Left lung (tissue), 10 donors: ENCODE data around the gene SLC39A12. TPM values are rescaled to one million over a fixed set of nuclear protein-coding genes. Genes with fewer than 3 reads are reported as not detected.

Experiments used
- ATAC-seq: fragments of 200-7000 bp; cut with Tn5 transposase; one replicate; pipeline ENCODE4 v1.9.1; 2020; ENCODE audit warnings: moderate library complexity
- DNase-seq, 4 donors: peaks; one replicate each; pipeline ENCODE4 v3.0.0-alpha.2; 2013 to 2020
- H3K27ac ChIP-seq, 2 donors: fragments of 200-600 bp; sonication (generic) in 1 of 2; one replicate each; pipeline versions ENCODE4 v1.5.0 to v1.8.0; 2020 to 2021
- H3K27me3 ChIP-seq, 2 donors: fragments of 200-600 bp; sonication (generic) in 1 of 2; one replicate each; pipeline versions ENCODE4 v1.5.0 to v1.8.0; 2020 to 2021
- H3K36me3 ChIP-seq, 2 donors: fragments of 200-600 bp; sonication (generic) in 1 of 2; one replicate each; pipeline versions ENCODE4 v1.5.0 to v1.8.0; 2020 to 2021
- H3K4me1 ChIP-seq, 2 donors: fragments of 200-600 bp; one replicate each; pipeline ENCODE4 v1.8.0; 2021
- H3K4me3 ChIP-seq, 2 donors: fragments of 200-600 bp; sonication (generic) in 1 of 2; one replicate each; pipeline versions ENCODE4 v1.5.0 to v1.8.0; 2020 to 2021; ENCODE audit warnings: mild to moderate bottlenecking in 1 of 2
- H3K9me3 ChIP-seq, 2 donors: fragments of 200-600 bp; sonication (generic) in 1 of 2; one replicate each; pipeline versions ENCODE4 v1.5.0 to v1.8.0; 2020 to 2021
- CTCF ChIP-seq, 2 donors: fragments of 200-600 bp; sonication (generic) in 1 of 2; IDR thresholded peaks; one replicate each; pipeline versions ENCODE4 v1.5.0 to v1.8.0; 2021; ENCODE audit warnings: antibody characterized with exemption in 2 of 2
- intact Hi-C, 2 donors: fragments of 100-400 bp; cut with DNase I; formaldehyde crosslinking; loops; one replicate each; pipeline versions ENCODE4 v1.11.2 to v1.14.2; 2022
- polyA plus RNA-seq, 6 donors: library from polyadenylated mRNA; unstranded; fragments of 120-200 nt; gene quantifications; one replicate each; pipeline ENCODE4 v1.2.1, GENCODE V29; 2013; ENCODE audit not compliant: insufficient read length in 6 of 6
- total RNA-seq, 2 donors: library from RNA; stranded (reverse); fragmentation: NEBNext Ultra II Directional; extraction: Animal tissue kit (Norgen Biotek cat#: 25700); gene quantifications; one replicate each; pipeline ENCODE4 v1.2.1, GENCODE V29; 2021
- donor health status: DM: no; HTN: yes; CAD: no.
- donor health status: DM: no; HTN: no; CAD: no.

Gene SLC39A12
- total and polyA plus RNA-seq, 8 donors = 0.07 to 0.31 (median 0.13) TPM; not detected in 3

GRCh38 chr10:17993361-17993760, 41.6 kb downstream of the SLC39A12 start:
- Histone ChIP-seq H3K36me3 (no peaks in the 10 kb centered on the region), H3K4me1 (no peaks in the 10 kb centered on the region), H3K4me3 (no peak overlapping the region), H3K9me3 (no peaks in the 10 kb centered on the region), H3K27me3 (no peaks in the 10 kb centered on the region), H3K27ac (no peak overlapping the region)
- intact Hi-C loops = no loop called here
- DNase-seq = no peak
- ATAC-seq = no peak
- no peak for TF ChIP-seq CTCF (IDR thresholded peaks at IDR 0.05)

- Histone ChIP-seq H3K4me1 (no peaks in the 10 kb centered on the region), H3K27me3 (no peaks in the 10 kb centered on the region), H3K36me3 (no peaks in the 10 kb centered on the region), H3K27ac (no peak overlapping the region), H3K4me3 (no peak overlapping the region), H3K9me3 (no peaks in the 10 kb centered on the region)
- no peak for DNase-seq
- TF ChIP-seq CTCF (IDR thresholded peaks at IDR 0.05) = no peak
- intact Hi-C loops = no loop called here
- no peak for ATAC-seq
These were observed 48.9 kb downstream of the SLC39A12 start for GRCh38 chr10:18000601-18001000.

GRCh38 chr10:18005445-18005780, 53.7 kb downstream of the SLC39A12 start:
- ATAC-seq = no peak
- no peak overlapping the region for H3K4me3 ChIP-seq
- H3K4me1 ChIP-seq = no peaks in the 10 kb centered on the region
- H3K9me3 ChIP-seq = no peaks in the 10 kb centered on the region
- no peaks in the 10 kb centered on the region for H3K36me3 ChIP-seq
- no peaks in the 10 kb centered on the region for H3K27me3 ChIP-seq
- no peak for TF ChIP-seq CTCF (IDR thresholded peaks at IDR 0.05)
- intact Hi-C loops = no loop called here
- no peak for DNase-seq
- H3K27ac ChIP-seq = no peak overlapping the region

- no peak overlapping the region for H3K27ac ChIP-seq
- no peak overlapping the region for H3K4me3 ChIP-seq
- intact Hi-C loops = no loop called here
- H3K9me3 ChIP-seq = no peaks in the 10 kb centered on the region
- no peak for TF ChIP-seq CTCF (IDR thresholded peaks at IDR 0.05)
- no peaks in the 10 kb centered on the region for H3K27me3 ChIP-seq
- H3K36me3 ChIP-seq = no peaks in the 10 kb centered on the region
- ATAC-seq (no peak), DNase-seq (peak in 2 of 4 donors; percentile 54 to 59)
- no peaks in the 10 kb centered on the region for H3K4me1 ChIP-seq
These were observed 54.2 kb downstream of the SLC39A12 start for GRCh38 chr10:18005781-18006456.

- peak in 1 of 4 donors; percentile 26 for DNase-seq
- intact Hi-C loops = no loop called here
- ATAC-seq = no peak
These were observed 57.3 kb downstream of the SLC39A12 start for GRCh38 chr10:18008986-18009385.

More at GRCh38 chr10:18008986-18009385, 57.3 kb downstream of the SLC39A12 start:
- no peak overlapping the region for H3K4me3 ChIP-seq
- H3K4me1 ChIP-seq = no peaks in the 10 kb centered on the region
- H3K9me3 ChIP-seq = no peaks in the 10 kb centered on the region
- no peak for TF ChIP-seq CTCF (IDR thresholded peaks at IDR 0.05)
- no peaks in the 10 kb centered on the region for H3K27me3 ChIP-seq
- no peaks in the 10 kb centered on the region for H3K36me3 ChIP-seq
- H3K27ac ChIP-seq = no peak overlapping the region
